Hematopoietic multipotent progenitor cell treated with erythropoietin and hydrocortisone succinate and interleukin-3 and kit ligand, for 15 days (in vitro differentiated cells): ENCODE measurements around the gene LYST.
"Not testable (repeated sequence)": the region's sequence is repeated elsewhere in the genome, so short reads cannot be mapped to it uniquely, and the experiment has no call there.

ENCODE experiments used
- DNase-seq: peaks from one replicate; pipeline ENCODE4 v3.0.0-alpha.2; 2015; ENCODE audit warnings: low spot score

LYST gene

DNA sequence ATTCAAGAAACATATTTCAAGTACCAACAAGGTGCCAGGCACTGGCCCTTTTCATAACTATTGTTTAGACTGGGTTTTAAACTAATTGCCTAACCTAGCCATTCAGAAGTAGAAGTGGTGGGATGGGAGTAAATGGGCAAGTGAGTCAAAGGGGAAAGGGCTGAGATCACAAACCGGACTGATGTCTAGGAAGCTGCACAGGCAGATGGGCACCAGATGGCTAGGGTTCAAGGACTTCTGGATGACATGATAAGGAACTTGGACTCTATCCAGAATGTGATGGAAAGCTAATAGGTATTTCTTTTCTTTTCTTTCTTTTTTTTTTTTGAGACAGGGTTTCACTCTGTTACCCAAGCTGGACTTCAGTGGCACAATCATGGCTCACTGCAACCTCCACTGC lies 46.6 kb downstream of the LYST start:
- DNase-seq = peak; percentile 40

GRCh38 chr1:235818632-235819136 lies 48.0 kb downstream of the LYST start:
- no peak for DNase-seq

DNA sequence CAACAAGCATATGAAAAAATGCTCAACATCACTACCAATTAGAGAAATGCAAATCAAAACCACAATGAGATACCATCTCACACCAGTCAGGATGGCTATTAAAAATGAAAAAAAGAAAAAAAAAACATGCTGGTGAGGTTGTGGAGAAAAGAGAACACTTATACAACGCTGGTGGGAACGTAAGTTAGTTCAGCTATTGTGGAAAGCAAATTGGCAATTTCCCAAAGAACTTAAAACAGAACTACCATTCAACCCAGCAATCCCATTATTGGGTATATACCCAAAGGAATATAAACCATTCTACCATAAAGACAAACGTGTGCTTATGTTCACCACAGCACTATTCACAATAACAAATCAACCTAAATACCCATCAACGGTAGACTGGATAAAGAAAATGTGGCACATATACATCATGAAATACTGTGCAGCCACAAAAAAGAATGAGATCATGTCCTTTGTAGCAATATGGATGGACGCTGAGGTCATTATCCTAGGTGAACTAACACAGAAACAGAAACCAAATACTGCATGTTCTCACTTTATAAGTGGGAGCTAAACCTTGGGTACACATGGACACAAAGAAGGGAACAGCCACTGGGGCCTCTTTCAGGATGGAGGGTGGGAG lies 49.5 kb downstream of the LYST start:
- DNase-seq = no peak

DNA sequence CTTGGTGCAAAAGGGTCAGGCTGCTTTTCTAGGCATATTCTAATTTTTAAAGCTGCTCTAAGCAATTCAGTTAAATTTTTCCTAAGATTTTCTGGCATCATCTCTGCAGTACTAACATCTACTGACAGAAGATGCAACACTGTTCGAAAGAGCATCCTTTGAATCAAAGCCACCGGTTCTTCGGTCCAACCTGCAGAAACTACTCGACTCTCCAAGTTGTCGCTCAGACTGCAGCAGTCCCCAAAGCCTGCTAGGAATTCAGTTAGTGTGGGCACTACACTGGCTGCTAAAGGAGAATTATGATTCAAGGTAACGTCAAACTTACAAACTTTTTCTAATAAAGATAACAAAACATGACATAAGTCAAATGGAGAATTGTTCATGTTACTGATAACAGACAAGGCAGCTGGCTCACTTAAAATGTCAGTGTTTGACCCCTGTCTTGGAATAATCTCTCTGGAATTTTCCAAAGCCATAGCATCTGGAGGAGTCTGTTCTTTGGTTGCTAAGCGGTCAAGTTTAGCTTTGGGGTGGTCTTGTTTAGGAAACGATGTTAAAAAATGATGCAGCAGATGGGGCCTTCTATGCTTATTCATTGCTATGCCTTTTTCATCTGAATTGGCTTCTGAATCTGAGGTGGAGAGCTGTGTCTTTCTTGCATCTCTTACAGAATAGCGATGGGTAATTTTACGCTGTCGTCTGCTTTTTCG lies 56.9 kb downstream of the LYST start:
- DNase-seq = no peak

DNA sequence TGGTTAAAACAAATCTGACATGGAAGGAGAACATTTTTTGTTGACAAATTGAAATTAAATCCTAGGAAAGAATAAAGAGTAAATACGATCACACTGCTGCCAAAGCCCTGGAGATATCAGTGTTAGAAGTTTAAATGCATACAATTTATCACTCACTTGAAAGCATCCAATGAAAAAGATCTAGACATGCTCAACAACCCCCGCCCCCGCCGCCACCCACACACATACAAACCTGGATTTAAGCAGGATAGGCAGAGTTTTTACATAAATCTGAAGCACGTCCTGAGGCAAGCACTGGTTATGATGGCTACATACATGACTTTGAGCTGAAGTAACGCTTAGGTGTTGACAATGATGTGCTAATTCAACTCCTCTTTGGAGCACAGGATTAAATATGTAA lies 58.5 kb downstream of the LYST start:
- no peak for DNase-seq

DNA sequence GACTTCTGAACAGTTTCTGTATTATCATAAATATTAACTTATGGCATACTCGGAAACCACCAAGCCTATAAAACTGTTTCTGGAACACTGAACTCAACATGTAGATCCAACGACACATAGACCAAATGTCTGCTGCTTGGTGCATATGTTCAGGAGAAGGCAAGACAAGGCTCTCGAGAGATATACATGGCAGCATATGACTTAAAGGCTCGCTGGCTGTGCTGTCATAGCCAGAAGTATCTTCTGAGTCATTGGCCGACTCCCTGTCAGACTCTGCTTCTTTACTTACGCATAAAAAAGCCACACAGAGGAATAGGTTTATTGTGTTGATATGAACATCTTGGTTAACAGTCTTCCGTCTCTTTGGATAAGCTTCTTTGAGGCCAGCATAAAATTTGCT lies 60.6 kb downstream of the LYST start:
- DNase-seq = no peak

GRCh38 chr1:235802573-235803346 lies 63.9 kb downstream of the LYST start:
- no peak for DNase-seq

GRCh38 chr1:235799264-235799663 lies 67.4 kb downstream of the LYST start:
- no peak for DNase-seq

DNA sequence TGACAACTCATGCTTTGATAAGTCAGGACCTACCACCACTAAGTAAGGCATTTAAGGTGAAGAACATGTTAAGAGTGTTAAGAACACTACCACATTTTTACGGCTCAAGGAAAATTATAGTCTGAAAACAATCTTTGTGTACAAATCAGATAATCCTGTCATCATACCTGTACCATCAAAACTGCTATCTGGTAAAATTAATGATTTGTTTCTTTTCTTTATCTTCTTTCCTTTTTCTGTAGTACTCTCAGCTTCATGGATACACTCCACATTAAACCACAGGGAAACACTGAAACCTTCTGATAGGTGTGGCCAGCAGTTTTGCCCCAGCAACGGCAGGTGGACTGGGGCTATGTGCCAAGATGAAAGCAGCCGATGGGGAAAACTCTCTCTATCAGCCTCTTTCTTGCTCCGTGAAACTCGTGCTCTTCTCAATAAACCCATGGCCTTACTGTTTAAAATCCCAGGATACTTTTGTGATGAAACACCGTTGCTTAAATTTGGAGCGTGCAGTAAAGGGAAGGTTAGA lies 75.1 kb downstream of the LYST start:
- DNase-seq = no peak

DNA sequence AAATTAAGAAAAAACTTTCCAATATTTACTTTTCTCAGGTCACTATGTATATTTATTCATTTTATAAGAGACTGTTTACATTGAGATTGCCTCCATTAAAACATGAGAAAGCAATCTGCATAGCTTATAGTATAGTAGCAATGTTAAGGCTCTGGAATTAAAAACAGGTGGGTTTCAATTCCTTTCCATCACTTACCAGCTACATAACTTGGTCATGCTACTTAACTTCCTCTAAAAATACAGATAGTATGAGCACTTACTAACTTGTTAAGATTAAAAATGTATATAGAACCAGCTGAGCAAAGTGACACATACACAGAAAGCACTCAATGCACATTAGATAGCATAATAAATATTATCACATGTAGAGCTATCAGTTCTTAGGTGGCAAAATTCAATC lies 76.6 kb downstream of the LYST start:
- DNase-seq = no peak

DNA sequence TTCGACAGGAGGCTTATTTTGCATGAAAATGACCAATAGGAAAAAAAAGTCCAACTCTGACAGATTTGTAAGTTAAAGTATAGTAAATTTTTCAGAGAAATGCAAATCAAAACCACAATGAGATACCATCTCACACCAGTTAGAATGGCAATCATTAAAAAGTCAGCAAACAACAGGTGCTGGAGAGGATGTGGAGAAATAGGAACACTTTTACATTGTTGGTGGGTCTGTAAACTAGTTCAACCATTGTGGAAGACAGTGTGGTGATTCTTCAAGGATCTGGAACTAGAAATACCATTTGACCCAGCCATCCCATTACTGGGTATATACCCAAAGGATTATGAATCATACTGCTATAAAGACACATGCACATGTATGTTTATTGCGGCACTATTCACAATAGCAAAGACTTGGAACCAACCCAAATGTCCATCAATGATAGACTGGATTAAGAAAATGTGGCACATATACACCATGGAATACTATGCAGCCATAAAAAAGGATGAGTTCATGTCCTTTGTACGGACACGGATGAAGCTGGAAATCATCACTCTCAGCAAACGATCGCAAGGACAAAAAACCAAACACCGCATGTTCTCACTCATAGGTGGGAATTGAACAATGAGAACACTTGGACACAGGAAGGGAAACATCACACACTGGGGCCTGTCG lies 80.3 kb downstream of the LYST start:
- DNase-seq = not testable (repeated sequence)

DNA sequence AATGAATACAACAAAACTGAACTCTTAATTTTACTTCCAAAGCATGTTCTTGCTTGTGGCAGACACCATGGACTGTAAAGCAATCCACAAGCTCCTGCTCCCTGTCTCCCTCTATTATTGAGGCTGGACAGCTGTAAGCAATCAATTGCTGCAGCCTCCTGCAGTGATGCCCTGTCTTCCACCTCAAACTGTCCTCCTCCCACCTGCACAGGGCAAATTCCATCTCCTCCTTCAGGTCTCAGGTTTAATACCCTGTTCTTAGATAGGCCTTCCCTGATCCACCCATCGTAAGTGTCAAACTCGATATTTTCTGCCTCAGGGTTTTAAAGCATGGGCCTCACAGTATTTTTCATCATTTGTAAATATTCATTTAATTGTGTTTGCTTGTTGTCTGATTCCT lies 81.8 kb downstream of the LYST start:
- no peak for DNase-seq

- DNase-seq = peak; percentile 51
These were observed 83.4 kb downstream of the LYST start for GRCh38 chr1:235783148-235783776.

DNA sequence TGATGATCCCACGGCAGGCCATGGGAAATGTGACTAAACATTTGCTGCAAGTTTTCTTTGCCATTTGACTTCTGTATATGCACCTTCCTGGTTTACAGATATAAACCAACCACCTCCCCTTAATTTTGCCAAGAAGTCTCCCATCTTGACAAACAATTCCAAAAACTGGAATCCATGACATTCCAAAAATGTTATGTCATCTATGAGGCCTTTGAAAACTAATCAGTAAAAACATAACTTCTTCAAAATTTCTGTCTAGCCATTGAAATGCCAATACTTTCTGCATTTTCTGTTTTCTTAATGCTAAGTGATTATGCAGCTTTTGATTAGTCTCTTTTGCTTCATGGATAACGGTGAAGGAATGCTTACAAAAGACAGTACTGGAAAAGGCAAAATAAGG lies 84.1 kb downstream of the LYST start:
- DNase-seq = no peak

GRCh38 chr1:235781807-235782206 lies 84.9 kb downstream of the LYST start:
- no peak for DNase-seq

DNA sequence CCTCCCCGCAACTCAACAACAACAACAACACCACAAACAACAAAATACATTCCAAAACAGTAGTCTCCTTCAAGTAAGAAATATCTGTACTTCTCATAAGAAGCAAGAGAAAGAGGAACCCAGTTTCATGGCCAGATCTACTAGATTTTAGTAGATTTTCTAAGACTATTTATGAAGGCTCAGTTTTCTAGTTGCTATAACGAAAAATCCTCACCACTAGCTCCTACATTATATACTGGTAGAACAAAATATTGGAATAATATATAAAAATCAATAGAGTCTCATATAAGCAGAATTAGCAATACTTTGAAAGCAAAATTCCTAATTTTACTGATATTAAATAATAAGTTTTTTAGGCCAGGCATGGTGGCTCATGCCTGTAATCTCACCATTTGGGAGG lies 86.9 kb downstream of the LYST start:
- no peak for DNase-seq

DNA sequence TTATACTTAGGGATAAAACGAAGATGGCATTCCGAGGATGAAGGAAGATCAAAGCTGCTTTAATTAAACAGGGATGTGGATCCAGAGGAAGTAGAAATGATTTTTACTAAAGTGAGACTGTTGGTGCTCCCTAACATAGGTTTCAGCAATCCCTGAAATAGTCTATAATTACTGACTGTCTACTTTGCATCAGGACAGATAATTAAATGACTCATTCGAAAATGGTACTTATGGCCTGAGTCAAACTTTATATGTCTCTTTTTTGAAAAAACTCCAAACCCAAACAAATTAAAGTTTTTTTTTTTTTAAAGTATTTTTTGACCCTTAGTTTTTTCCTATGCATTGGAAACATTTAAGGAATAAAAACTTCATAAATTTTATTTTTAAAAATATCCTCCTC lies 90.3 kb downstream of the LYST start:
- no peak for DNase-seq

- peak; percentile 16 for DNase-seq
These were observed 91.4 kb downstream of the LYST start for GRCh38 chr1:235775246-235775860.

- no peak for DNase-seq
These were observed 98.9 kb downstream of the LYST start for GRCh38 chr1:235767795-235768194.

- no peak for DNase-seq
These were observed 99.9 kb downstream of the LYST start for GRCh38 chr1:235766794-235767285.

GRCh38 chr1:235763962-235764361 lies 102.7 kb downstream of the LYST start:
- DNase-seq = no peak
